Natural killer cell (primary cell): ENCODE results near the gene KPNA3. TPM values are rescaled to one million over a fixed set of nuclear protein-coding genes. Genes with fewer than 3 reads are reported as not detected.

Experiments used
- ATAC-seq, 3 donors: fragments of 150-1000 bp in 2 of 3; fragments of 200-7000 bp in 1 of 3; cut with Tn5 transposase; 1 replicate in 1 of 3; 2 replicates in 2 of 3; pipeline ENCODE4 v1.10.0; 2021; ENCODE audit warnings: mild to moderate bottlenecking in 2 of 3, moderate library complexity in 2 of 3
- DNase-seq, 2 donors: peaks; one replicate each; pipeline versions ENCODE4 v3.0.0 to v3.0.0-alpha.2; 2013 to 2021; ENCODE audit warnings: mixed read lengths in 1 of 2
- H3K27ac ChIP-seq: one replicate; pipeline ENCODE4 v1.5.1; 2013; ENCODE audit warnings: mild to moderate bottlenecking, low read length
- H3K27me3 ChIP-seq: one replicate; pipeline ENCODE4 v1.6.1; 2013; ENCODE audit warnings: low read length; ENCODE audit not compliant: control insufficient read depth, insufficient read depth
- H3K36me3 ChIP-seq: one replicate; pipeline ENCODE4 v1.6.1; 2013; ENCODE audit warnings: low read length; ENCODE audit not compliant: control insufficient read depth, insufficient read depth
- H3K4me1 ChIP-seq: one replicate; pipeline ENCODE4 v1.6.1; 2013; ENCODE audit warnings: low read length; ENCODE audit not compliant: control insufficient read depth, insufficient read depth
- H3K4me3 ChIP-seq: one replicate; pipeline ENCODE4 v1.5.1; 2013; ENCODE audit warnings: low read length
- H3K9me3 ChIP-seq: one replicate; pipeline ENCODE4 v1.6.1; 2013; ENCODE audit warnings: low read length; ENCODE audit not compliant: control insufficient read depth, insufficient read depth
- H3K27ac Mint-ChIP-seq, 2 donors: one replicate each; pipeline ENCODE4 v1.8.0; 2022; ENCODE audit warnings: mild to moderate bottlenecking in 2 of 2, mixed read lengths in 2 of 2, moderate library complexity in 1 of 2
- H3K27me3 Mint-ChIP-seq, 2 donors: one replicate each; pipeline ENCODE4 v1.8.0; 2022; ENCODE audit warnings: low read depth in 2 of 2, mixed read lengths in 2 of 2
- H3K36me3 Mint-ChIP-seq: one replicate; pipeline ENCODE4 v1.8.0; 2022; ENCODE audit warnings: mixed read lengths
- H3K4me1 Mint-ChIP-seq, 2 donors: one replicate each; pipeline ENCODE4 v1.8.0; 2022; ENCODE audit warnings: mixed read lengths in 2 of 2
- H3K4me3 Mint-ChIP-seq: one replicate; pipeline ENCODE4 v1.8.0; 2022; ENCODE audit warnings: mild to moderate bottlenecking, moderate library complexity, mixed read lengths
- H3K9me3 Mint-ChIP-seq, 2 donors: one replicate each; pipeline ENCODE4 v1.8.0; 2022; ENCODE audit warnings: mixed read lengths in 2 of 2
- CTCF ChIP-seq: fragments of 200-600 bp; IDR thresholded peaks from one replicate; pipeline ENCODE4 v1.8.0; 2022; ENCODE audit warnings: antibody characterized with exemption
- WGBS: methylation state at CpG from one replicate; pipeline ENCODE4 v1.1.7; 2013; ENCODE audit warnings: missing lambda C conversion rate; ENCODE audit not compliant: insufficient coverage; 5-methylcytosine and 5-hydroxymethylcytosine counted together
- intact Hi-C: fragments of 100-400 bp; cut with micrococcal nuclease; formaldehyde crosslinking; loops from one replicate; pipeline ENCODE4 v1.14.2; 2022
- total RNA-seq, 4 donors: library from RNA; stranded (reverse); fragments of 120-200 nt in 1 of 4; gene quantifications; one replicate each; pipeline versions ENCODE4 v1.2.3 to v1.2.4, GENCODE V29; 2013 to 2022

Gene KPNA3
- total RNA-seq, 3 donors from 2014 or later (not counting 1 experiment from before 2014, with no cell fraction given): 27.8 to 35.5 (median 29.8) TPM

GRCh38 chr13:49681842-49682435 is 110.5 kb downstream of the KPNA3 start:
- no peak for ATAC-seq
- Mint-ChIP-seq H3K27me3 (no peaks in the 10 kb centered on the region), H3K4me1 (peaks cover 9 to 10% of the 10 kb centered on the region in 2 donors), H3K36me3 (no peaks in the 10 kb centered on the region), H3K27ac (no peak overlapping the region), H3K4me3 (no peak overlapping the region), H3K9me3 (no peaks in the 10 kb centered on the region)
- intact Hi-C loops: no loop called here
- Histone ChIP-seq H3K27me3 (no peaks in the 10 kb centered on the region), H3K4me3 (no peak overlapping the region), H3K36me3 (no peaks in the 10 kb centered on the region), H3K9me3 (no peaks in the 10 kb centered on the region), H3K27ac (no peak overlapping the region), H3K4me1 (no peaks in the 10 kb centered on the region)
- no peak for TF ChIP-seq CTCF
- 80% methylated on average over 4 of the region's 4 CpGs for WGBS
- DNase-seq: no peak

- Histone ChIP-seq H3K4me1 (no peaks in the 10 kb centered on the region), H3K27ac (no peak overlapping the region), H3K4me3 (no peak overlapping the region), H3K27me3 (no peaks in the 10 kb centered on the region), H3K36me3 (no peaks in the 10 kb centered on the region), H3K9me3 (no peaks in the 10 kb centered on the region)
- DNase-seq (peak in 1 of 2 donors; percentile 39), ATAC-seq (no peak)
- Mint-ChIP-seq H3K27ac (no peak overlapping the region), H3K4me1 (no peaks in the 10 kb centered on the region), H3K9me3 (no peaks in the 10 kb centered on the region), H3K27me3 (no peaks in the 10 kb centered on the region), H3K36me3 (no peaks in the 10 kb centered on the region), H3K4me3 (no peak overlapping the region)
- WGBS: 80% methylated on average over 3 of the region's 3 CpGs
- intact Hi-C loops: no loop called here
- no peak for TF ChIP-seq CTCF
Measured at GRCh38 chr13:49679246-49679645, 113.2 kb downstream of the KPNA3 start.

- intact Hi-C loops: no loop called here
- Mint-ChIP-seq H3K4me1 (no peaks in the 10 kb centered on the region), H3K9me3 (no peaks in the 10 kb centered on the region), H3K27me3 (no peaks in the 10 kb centered on the region), H3K36me3 (no peaks in the 10 kb centered on the region), H3K27ac (no peak overlapping the region), H3K4me3 (no peak overlapping the region)
- Histone ChIP-seq H3K36me3 (no peaks in the 10 kb centered on the region), H3K4me1 (no peaks in the 10 kb centered on the region), H3K27me3 (no peaks in the 10 kb centered on the region), H3K27ac (no peak overlapping the region), H3K4me3 (no peak overlapping the region), H3K9me3 (no peaks in the 10 kb centered on the region)
- ATAC-seq (no peak), DNase-seq (no peak)
- 95% methylated on average over 48 of the region's 48 CpGs for WGBS
- no peak for TF ChIP-seq CTCF
Measured at GRCh38 chr13:49678191-49678914, 114.1 kb downstream of the KPNA3 start.
